ENCODE results near the gene SASH3. TPM values are rescaled to one million over a fixed set of nuclear protein-coding genes. Genes with fewer than 3 reads are reported as not detected.

The SASH3 gene
- total and polyA plus RNA-seq, 8 donors: 2.3 to 62.9 (median 4.1) TPM

- intact Hi-C loops (cut with DNase I): no loop called here
- Histone ChIP-seq H3K9me3 (no peaks in the 10 kb centered on the region), H3K27me3 (no peaks in the 10 kb centered on the region), H3K4me3 (no peak overlapping the region), H3K4me1 (no peaks in the 10 kb centered on the region), H3K36me3 (peaks cover 0 to 78% of the 10 kb centered on the region in 2 donors), H3K27ac (no peak overlapping the region)
- no peak for TF ChIP-seq CTCF (IDR thresholded peaks at IDR 0.05)
- no peak for ATAC-seq
- no peak for DNase-seq
Observed at GRCh38 chrX:129791961-129792570, 12.3 kb downstream of the SASH3 start.

- Histone ChIP-seq H3K36me3 (peaks cover 0 to 85% of the 10 kb centered on the region in 2 donors), H3K4me1 (no peaks in the 10 kb centered on the region), H3K9me3 (no peaks in the 10 kb centered on the region), H3K4me3 (no peak overlapping the region), H3K27ac (no peak overlapping the region), H3K27me3 (no peaks in the 10 kb centered on the region)
- intact Hi-C loops (cut with DNase I): no loop called here
- DNase-seq (no peak), ATAC-seq (no peak)
- TF ChIP-seq CTCF (IDR thresholded peaks at IDR 0.05): no peak
Observed at GRCh38 chrX:129792586-129793291, 13.0 kb downstream of the SASH3 start.

- intact Hi-C loops (cut with DNase I): no loop called here
- Histone ChIP-seq H3K4me1 (no peaks in the 10 kb centered on the region), H3K27ac (no peak overlapping the region), H3K4me3 (no peak overlapping the region), H3K9me3 (no peaks in the 10 kb centered on the region), H3K36me3 (peaks cover 0 to 86% of the 10 kb centered on the region in 2 donors), H3K27me3 (no peaks in the 10 kb centered on the region)
- no peak for DNase-seq
- ATAC-seq: no peak
- TF ChIP-seq CTCF (IDR thresholded peaks at IDR 0.05): no peak
Observed at GRCh38 chrX:129793604-129794191, 13.9 kb downstream of the SASH3 start.

GRCh38 chrX:129795584-129795983 lies 15.8 kb downstream of the SASH3 start:
- Histone ChIP-seq H3K36me3 (peaks cover 0 to 72% of the 10 kb centered on the region in 2 donors), H3K4me3 (no peak overlapping the region), H3K4me1 (no peaks in the 10 kb centered on the region), H3K27ac (no peak overlapping the region), H3K9me3 (no peaks in the 10 kb centered on the region), H3K27me3 (no peaks in the 10 kb centered on the region)
- TF ChIP-seq CTCF (IDR thresholded peaks at IDR 0.05): no peak
- intact Hi-C loops (cut with DNase I): no loop called here
- DNase-seq (no peak), ATAC-seq (no peak)

GRCh38 chrX:129797251-129797906 lies 17.6 kb downstream of the SASH3 start:
- intact Hi-C loops (cut with DNase I): no loop called here

More at GRCh38 chrX:129797251-129797906, 17.6 kb downstream of the SASH3 start:
- Histone ChIP-seq H3K9me3 (no peaks in the 10 kb centered on the region), H3K27me3 (no peaks in the 10 kb centered on the region), H3K4me3 (no peak overlapping the region), H3K27ac (no peak overlapping the region), H3K4me1 (no peaks in the 10 kb centered on the region), H3K36me3 (peaks cover 0 to 54% of the 10 kb centered on the region in 2 donors)
- ATAC-seq (no peak), DNase-seq (no peak)
- no peak for TF ChIP-seq CTCF (IDR thresholded peaks at IDR 0.05)
